ENCODE measurements around the gene TDRD9.

The TDRD9 gene

DNA sequence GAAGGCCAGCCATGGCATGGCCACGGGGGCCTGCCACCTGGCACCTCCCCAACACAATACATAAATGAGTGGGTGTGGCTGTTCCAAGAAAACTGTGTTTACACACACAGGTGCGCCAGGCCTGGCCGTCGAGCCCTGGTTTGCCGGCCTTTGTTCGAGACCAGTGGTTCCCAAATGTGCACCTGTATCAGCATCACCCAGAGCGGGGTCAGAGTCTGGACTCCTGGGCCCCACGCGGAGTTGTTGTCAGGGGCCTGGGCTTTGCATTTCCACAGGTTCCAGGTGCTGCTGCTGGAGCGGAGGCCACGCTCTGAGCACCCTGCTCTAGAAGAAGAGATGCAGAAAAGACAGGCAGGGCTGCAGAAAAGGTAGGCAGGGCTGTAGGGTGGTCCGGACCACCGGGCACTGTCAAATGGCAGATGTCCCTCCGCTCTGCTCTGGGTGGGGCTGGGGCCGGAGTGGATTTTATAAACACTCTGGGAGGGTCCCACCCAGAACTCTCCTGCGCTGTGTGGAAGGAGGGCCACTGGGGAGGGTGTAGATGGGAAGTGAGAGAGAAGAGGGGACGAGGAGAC is 153.1 kb downstream of the TDRD9 start:
- DNase-seq: no peak

DNA sequence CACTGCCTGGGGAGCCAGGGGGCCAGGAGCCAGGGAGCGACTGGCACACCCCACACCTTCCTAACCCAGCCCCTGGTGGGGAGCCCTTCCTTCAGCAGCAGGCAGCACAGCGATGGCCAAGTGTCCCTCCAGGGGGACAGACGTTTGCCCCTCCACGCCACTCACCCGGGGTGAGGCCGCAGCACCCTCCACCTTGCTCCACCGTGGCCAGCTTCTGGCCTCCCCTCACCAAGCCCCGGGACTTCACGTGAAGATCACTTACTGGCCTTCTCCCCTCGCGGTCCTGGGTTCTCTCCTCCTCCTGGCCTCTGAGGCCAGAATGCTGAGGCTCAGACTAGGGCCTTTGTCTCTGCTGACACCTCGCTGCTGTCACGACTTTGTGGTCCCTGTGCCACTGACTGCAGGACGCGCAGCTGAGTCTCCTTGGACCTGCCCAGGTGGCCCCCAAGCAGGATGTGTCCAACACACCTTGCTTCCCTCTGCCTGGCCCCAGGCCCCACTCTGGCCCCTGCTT is 153.8 kb downstream of the TDRD9 start:
- DNase-seq: no peak

GRCh38 chr14:104082807-104083206 is 154.6 kb downstream of the TDRD9 start:
- no peak for DNase-seq

DNA sequence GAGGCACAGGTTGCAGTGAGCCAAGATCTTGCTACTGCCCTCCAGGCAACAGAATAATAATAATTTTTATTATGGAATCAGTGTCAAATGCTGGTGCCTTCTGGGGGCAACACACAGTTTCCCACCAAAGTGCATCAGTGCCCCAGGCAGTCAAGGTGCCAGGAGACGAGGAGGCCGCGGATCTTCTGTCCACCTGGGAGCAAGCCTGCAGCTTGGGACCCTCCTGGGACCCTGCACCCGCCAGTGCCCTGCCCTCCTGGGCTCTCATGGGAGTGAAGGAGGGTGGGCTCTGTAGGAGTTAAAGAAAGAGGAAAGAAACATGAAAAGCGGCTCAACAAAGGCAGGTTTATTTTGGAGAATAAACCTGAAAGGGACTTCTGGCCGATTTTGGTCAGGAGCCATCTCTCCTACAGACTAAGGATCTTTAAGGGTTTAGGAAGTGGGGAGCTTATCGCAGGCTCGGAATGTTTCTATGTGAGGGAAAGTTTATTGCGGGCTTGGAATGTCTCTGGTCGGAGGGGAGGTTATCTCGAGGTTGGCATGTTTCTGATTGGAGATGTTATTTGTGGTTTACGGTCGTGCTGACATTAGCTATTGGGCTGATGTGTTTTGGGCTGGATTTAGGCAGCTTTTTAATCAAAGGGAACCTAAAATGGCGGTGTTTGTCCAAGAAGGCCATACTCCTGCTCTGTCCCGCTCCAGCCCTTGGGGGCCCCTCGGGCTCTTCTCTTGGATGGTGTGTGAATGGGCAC is 156.2 kb downstream of the TDRD9 start:
- DNase-seq: no peak

GRCh38 chr14:104085032-104085888 is 157.0 kb downstream of the TDRD9 start, which contains the start of gene ASPG:
TSS of gene ASPG (plus strand) at chr14:104085700. CDS start at chr14:104085771, 71 bp downstream.
- no peak for DNase-seq

DNA sequence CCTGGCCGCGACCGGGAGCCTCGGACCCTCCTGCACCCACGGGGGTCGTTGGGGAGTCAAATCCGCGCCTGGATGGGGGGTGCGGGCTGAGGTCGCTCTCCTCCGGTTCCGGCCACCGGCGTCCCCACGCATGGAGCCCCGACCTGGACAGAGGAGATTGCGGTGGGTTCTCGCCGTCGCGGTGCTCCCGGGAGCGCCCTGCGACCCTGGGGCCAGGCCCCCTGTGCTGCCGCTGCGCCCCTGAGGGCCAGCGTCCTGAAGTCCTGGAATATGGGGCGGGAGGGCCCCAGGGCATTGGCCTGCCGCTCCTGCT is 157.6 kb downstream of the TDRD9 start:
- no peak for DNase-seq

GRCh38 chr14:104086210-104086660 is 158.0 kb downstream of the TDRD9 start:
- DNase-seq: no peak

- no peak for DNase-seq
These were observed 158.6 kb downstream of the TDRD9 start for GRCh38 chr14:104086661-104087461.

- no peak for DNase-seq
These were observed 159.2 kb downstream of the TDRD9 start for GRCh38 chr14:104087505-104087904.

DNA sequence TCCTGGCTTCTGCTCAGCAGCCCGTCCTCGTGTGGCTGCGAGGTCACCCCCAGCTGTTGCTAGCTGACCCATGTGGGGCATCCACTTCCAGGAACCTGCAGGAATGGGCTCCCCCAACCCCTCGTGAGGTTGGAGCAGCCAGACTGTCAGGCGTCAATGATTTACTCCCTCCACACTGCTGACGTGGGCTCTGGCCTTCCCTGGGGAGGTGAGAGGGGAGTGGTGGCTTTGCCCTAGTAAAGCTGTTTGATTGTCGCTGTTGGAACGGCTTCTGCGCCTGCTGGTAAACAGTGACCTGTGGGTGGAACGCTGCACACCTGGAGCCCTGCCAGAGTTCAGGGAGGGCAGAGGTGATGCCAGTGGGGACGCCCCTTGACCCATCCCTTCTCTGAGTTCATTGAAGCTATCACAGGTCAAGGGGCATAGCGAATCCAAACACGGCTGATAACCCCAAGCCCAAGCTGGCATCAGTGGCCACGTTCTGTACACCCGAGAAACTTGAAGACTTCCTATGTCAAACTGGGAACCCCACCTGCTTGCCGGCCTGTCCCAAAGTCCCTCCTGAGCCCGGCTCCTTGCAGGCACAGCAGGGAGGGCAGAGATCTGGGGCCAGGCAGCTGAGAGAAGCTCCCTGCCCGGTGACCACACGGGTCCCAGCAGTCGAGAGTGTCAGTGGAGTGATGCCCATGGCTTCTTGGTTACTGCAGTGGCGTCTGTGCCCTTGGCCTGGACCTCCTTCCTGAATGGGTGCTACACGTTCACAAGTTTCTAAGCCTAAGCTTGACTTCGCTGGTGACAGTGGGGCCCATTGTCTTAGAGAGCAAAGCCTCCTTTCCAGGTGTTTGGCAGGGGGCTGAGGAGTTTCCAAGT is 160.0 kb downstream of the TDRD9 start:
- no peak for DNase-seq

GRCh38 chr14:104090071-104090748 is 162.0 kb downstream of the TDRD9 start:
- DNase-seq: no peak

- no peak for DNase-seq
These were observed 163.0 kb downstream of the TDRD9 start for GRCh38 chr14:104091061-104091926.

DNA sequence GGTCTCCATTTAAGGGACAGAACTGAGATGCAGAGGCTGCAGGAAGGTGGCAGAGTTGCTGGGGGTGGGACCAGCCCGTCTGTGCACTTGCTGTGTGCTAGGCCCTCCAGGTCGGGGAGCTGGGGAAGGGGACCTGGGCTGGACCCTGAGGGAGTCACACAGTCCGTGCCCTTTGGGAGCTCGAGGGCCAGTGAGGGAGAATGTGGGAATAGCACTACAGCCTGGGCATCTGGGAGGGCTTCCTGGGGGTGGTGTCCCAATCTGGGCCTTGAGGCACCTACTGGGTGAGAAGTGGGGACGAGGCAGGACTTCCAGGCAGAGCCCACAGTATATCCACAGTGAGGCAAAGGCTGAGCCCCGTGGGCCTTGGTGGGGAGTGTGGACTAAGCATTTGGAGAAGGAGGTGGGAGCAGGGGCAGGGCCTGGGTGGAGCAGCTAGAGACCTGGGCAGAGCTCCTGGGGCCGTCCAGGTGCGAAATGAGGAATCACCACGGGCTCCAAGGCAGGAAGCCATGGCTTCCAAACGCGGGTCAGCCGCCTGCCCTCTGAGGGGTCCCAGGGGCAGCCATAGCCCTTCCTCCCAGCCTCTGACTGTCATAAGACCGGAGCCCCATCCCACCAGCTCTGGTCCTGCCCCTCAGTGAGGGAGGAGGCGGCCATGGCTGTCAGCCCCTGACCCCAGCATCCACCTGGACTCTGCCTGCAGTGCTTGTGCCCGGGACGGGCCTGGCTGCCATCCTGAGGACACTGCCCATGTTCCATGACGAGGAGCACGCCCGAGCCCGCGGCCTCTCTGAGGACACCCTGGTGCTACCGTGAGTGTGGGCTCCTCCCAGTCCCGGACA is 163.9 kb downstream of the TDRD9 start:
- DNase-seq: no peak

DNA sequence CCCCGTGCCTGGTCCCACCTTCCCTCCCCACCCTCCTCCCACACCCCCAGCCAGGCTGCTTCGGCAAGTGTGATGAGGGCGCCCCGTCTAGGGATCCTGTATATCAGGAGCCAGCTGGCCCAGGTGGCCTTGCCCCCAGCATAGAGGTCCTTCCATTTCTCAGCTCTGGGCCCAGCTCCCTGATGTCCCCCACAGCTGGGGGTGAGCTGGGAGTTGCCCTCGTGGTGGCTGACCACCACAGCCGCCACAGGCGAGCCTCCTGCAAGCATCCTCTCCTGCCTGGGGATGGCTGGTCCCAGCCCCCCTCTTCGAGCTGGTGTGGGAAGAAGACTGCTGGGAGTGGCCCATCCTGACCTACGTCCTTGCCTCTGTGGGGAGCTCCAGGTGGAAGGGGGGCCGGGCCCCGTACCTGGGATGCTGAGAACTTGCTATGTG is 164.7 kb downstream of the TDRD9 start:
- no peak for DNase-seq

- no peak for DNase-seq
These were observed 165.3 kb downstream of the TDRD9 start for GRCh38 chr14:104093366-104094055.

DNA sequence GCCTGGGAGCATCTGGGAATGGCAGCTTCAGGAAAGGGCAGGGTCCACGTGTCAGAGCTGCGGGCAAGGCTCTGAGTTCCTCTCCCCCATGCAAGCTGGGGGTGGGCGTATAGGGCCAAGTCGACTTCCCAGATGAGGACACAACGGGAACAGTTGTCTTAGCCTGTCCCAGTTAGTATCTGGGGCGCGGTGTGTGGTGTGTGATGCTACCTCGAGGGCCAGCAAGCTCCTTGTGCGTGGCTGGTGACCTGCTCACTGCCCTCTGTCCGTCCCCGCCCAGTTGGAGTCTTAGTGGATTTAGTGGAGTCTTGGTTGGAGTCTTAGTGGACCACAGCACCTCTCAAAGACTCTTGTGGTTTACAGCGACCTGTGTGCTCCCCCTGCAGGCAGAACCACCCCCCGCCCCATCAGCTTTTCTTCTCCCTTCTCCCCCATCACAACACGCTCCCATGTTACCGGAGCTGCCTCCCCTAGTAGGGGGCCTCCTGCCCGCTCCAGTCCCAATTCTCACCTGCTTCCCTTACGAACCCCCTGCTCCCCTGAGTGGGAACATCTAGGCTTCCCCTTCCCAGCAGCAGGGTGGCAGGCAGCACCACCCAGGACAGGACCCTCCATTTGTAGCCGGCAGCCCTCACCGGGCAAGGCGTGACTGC is 165.9 kb downstream of the TDRD9 start:
- no peak for DNase-seq

DNA sequence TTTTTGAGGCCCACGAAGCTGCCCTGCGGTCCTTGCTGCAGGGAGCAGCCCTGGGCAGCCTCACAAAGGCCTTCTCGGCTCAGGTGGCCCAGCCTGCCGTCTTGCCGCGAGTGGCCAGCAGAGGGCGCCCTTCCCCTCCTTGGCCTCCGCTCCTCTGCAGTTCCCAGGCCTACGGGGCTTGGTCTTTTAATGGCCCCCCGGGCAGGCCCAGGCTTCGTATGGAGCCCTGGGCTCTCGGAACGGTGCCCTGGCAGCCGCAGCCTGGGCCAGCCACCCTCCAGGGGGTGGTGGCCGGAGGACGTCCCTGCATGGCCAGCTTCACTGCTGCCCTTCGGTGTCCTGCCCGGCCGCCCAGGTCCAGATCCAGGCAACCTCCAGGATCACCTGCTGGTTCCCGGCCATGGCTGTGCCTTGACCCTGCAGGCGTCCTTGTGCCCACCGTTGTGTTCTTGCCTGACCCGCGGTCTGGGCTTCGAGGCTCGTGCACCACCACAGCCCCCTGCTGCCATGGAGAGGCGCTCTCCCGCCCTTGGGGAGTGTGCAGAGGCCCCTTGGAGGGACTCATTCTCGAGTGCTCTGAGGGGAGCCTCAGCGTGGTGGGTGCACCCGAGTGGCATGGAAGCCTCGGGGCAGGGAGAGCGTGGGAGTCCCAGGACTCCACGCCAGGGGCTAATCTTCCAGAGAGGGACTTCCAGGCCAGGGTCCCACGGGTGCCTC is 166.6 kb downstream of the TDRD9 start:
- DNase-seq: peak; percentile 32

All from NCI-H1092 (cell line).